ENCODE measurements around the gene CCNG2.

- TF ChIP-seq CTCF (IDR thresholded peaks at IDR 0.05; ENCODE audit: low read depth, low read length) (no peak), POLR2A (IDR thresholded peaks at IDR 0.05; ENCODE audit: extremely low read depth, insufficient read length) (no peak), MYC (IDR thresholded peaks at IDR 0.05; ENCODE audit: low read depth, low read length) (no peak), MAX (IDR thresholded peaks at IDR 0.05; ENCODE audit: low read depth, low read length) (no peak)
Observed at GRCh38 chr4:77149789-77150188, 7.2 kb upstream of the CCNG2 start.

Measured in NB4 (cell line).